Retinal pigment epithelial cell (primary cell): ENCODE measurements around the gene GTF2H4.

Experiments used
- DNase-seq: peaks from one replicate; pipeline ENCODE4 v3.0.0-alpha.2; 2010; ENCODE audit warnings: low read depth
- H3K4me3 ChIP-seq: 2 replicates; pipeline ENCODE4 v1.5.1; 2011; ENCODE audit warnings: mild to moderate bottlenecking, low read length, control low read depth, moderate library complexity
- CTCF ChIP-seq: conservative IDR thresholded peaks from 2 replicates; pipeline ENCODE4 v1.5.1; 2011; ENCODE audit warnings: low read depth, low read length, control low read depth, inconsistent platforms

Gene GTF2H4

GRCh38 chr6:30888816-30889495, 19.1 kb upstream of the GTF2H4 start:
- TF ChIP-seq CTCF: no peak
- H3K4me3 ChIP-seq: no peak overlapping the region
- DNase-seq: no peak

GRCh38 chr6:30889496-30889885, 18.5 kb upstream of the GTF2H4 start:
- H3K4me3 ChIP-seq: no peak overlapping the region
- no peak for TF ChIP-seq CTCF
- no peak for DNase-seq

- no peak for DNase-seq
- no peak overlapping the region for H3K4me3 ChIP-seq
- TF ChIP-seq CTCF: no peak
Measured at GRCh38 chr6:30889921-30890645, 17.9 kb upstream of the GTF2H4 start.

- H3K4me3 ChIP-seq: no peak overlapping the region
- no peak for DNase-seq
- TF ChIP-seq CTCF: no peak
Measured at GRCh38 chr6:30890646-30891449, 17.2 kb upstream of the GTF2H4 start.

GRCh38 chr6:30891450-30891723, 16.6 kb upstream of the GTF2H4 start:
- no peak for TF ChIP-seq CTCF
- DNase-seq: no peak
- H3K4me3 ChIP-seq: no peak overlapping the region

- H3K4me3 ChIP-seq: no peak overlapping the region
- no peak for TF ChIP-seq CTCF
- DNase-seq: no peak
Measured at GRCh38 chr6:30891816-30892538, 16.0 kb upstream of the GTF2H4 start.
